ENCODE data around the gene FAM20C. TPM values are rescaled to one million over a fixed set of nuclear protein-coding genes. Genes with fewer than 3 reads are reported as not detected.

The FAM20C gene
- total RNA-seq, 1 donor from 2014 or later: 99.2 TPM

- DNase-seq (ENCODE audit: low spot score): no peak
These were observed 34.0 kb downstream of the FAM20C start for GRCh38 chr7:226281-226895.

DNA sequence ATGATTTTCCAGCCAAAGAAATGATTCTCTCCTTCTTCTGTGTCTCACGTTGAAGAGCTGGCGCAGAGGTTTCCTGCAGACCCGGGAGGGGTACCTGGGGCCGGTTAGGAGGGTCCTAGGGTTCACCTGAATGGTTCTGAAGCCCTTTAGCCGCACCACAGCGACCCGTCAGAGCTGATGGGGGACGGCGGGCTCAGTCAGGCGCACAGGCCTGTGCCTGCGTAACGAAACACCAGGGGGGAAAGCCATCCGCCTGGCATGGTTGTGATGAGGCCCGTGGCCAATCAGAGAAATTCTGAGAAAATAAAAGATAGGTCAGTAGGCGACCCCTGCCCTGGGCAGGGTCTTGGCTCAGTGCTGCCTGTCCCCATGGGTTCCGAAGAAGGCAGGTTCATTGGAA lies 35.6 kb downstream of the FAM20C start:
- no peak for DNase-seq (ENCODE audit: low spot score)

DNA sequence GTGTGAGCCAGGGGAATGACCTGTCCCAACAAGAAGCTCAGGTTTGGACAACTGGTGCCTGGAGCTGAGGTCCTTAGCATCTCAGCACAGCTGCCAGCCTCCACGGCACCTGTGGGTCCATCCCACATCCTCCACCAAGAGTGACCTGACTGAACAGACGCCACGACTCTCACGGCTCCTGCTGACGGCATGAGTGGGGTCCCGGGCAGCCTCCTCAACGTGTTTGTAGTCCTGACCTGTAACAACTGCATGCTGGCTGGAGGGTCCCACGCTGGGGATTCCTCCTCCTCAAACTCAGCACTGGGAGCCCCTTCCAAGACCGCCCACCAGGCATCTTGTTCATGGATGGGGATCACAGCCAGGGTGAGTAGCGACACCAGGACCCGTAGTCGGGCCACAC lies 36.2 kb downstream of the FAM20C start:
- DNase-seq (ENCODE audit: low spot score): no peak

DNA sequence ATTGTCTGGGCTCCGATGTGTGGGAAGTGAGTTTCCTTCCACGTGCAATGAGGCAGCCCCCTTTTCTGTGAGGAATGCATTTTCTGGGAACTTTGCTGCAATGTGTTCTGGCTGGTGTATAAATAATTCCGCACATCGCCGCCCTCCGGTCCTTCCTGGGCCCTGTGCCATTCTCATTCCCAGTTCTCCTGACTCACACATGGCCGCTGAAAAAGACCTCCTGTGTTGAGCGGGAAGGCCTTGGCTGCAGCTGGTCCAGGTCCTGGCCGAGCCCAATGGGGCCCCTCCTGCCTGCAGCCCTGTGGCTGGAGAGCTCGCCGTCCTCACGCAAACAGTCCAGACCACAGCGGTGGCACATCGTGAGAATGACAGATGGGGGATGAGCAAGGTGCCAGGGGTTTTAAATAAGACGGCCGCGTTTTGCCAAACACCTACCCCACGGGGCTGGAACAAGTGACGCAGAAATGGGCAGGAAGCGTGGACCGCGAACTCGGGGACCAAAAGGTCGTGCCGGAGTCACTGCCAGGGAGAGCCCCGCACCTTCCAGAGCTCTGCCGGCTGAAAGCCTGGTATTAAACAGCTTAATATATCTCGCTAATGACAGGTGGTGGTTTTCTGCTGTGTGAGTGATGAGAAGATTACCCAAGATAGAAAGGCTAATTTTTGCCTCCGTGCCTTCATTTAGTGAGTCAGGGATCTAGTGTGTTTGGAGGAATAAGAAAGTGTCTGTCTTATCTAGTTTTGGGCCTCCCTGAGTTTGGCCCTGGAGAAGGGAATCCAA lies 37.0 kb downstream of the FAM20C start:
- peak; percentile 72 for DNase-seq (ENCODE audit: low spot score)

- DNase-seq (ENCODE audit: low spot score): no peak
These were observed 37.9 kb downstream of the FAM20C start for GRCh38 chr7:230274-230673.

DNA sequence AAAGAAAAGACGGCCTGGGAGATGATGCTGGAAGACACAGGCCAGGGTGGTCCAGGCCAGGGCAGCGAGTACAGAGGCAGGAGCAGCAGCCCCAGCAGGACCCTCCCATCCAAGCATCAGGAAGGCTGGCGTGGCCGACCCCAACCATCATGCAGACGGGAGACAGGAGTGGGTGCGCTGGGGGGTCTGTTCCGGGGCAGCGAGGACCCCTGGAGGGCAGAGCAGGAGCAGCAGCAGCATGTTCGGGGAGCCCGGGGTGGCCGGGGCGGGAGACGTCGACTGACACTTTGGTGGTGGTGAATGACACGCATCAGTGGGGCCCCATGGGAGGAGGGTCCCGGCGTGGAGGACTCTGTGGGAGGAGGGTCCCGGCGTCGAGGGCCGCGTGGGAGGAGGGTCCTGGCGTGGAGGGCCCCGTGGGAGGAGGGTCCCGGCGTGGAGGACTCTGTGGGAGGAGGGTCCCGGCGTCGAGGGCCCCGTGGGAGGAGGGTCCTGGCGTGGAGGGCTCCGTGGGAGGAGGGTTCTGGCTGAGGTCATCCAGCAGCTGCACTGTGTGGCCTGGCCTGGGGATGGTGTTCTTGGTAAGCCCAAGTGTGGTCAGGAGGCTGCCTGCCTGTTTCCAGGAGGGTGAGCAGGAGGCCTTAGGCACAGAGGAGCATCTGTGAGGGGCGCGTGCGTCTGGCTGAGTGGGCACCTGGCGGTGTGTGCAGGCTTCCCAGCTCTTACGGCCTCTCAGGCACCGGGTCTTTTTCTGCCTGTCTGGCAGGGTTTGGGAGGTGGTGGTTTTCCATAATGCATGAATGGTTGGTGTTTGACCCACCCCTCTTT lies 38.9 kb downstream of the FAM20C start:
- no peak for DNase-seq (ENCODE audit: low spot score)

DNA sequence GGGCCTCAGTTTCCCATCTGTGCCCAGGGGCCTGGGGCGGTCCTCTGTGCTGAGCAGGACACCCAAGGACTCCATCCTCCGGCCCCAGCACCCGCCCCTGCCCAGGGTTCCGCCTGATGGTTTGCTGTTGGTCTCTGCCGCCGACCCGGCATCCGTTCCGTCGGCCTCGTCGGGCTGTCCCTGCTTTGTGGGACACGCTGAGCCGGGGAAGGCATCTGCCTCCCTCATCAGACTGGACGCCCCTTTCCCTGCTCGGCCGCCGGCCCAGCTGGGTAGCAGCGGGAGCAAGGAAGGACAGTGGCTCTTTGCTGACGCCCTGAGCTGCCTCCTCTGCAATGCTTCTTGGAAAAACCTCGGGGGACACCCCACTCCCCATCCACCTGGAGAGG lies 39.5 kb downstream of the FAM20C start:
- DNase-seq (ENCODE audit: low spot score): no peak

DNA sequence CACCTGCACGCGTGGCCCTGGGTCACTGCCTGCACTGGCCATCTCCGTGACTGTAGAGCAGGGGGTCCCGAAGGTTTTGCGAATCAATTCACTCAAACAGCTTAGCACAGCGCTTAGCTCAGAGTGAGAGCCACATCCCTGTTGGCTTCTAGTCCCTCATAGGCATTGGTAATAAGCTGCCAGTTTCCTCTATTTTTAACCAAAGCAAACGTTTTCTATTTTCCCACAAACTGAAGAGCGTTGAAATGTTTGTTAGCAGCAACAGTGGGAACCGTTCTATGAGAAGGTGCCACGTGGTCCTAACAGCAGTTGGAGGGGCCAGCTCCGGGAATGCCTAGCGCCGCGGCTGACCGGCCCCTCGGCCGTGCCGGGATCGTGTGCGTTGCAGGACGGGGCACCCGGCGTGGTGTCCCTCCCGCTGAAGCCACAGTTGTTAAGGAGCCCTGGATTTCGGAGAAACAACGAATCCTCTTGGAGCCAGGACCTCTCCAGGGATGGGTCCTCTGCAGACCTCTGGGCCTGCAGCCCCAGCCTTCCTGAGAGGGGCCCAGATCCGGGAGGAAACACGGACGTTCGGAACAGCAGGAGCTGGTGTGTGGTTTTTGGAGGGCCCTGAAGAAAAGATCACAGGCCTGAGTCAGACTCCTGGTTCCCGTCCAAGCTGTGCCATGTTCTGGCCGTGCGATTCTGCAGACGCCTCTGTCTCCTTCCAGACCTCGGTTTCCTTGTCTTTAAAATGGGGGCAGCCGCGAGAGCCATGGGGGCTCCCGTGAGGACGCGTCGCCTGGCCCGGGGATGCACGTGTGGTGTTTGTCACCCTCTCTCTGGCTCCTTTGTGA lies 40.3 kb downstream of the FAM20C start:
- DNase-seq (ENCODE audit: low spot score): no peak

DNA sequence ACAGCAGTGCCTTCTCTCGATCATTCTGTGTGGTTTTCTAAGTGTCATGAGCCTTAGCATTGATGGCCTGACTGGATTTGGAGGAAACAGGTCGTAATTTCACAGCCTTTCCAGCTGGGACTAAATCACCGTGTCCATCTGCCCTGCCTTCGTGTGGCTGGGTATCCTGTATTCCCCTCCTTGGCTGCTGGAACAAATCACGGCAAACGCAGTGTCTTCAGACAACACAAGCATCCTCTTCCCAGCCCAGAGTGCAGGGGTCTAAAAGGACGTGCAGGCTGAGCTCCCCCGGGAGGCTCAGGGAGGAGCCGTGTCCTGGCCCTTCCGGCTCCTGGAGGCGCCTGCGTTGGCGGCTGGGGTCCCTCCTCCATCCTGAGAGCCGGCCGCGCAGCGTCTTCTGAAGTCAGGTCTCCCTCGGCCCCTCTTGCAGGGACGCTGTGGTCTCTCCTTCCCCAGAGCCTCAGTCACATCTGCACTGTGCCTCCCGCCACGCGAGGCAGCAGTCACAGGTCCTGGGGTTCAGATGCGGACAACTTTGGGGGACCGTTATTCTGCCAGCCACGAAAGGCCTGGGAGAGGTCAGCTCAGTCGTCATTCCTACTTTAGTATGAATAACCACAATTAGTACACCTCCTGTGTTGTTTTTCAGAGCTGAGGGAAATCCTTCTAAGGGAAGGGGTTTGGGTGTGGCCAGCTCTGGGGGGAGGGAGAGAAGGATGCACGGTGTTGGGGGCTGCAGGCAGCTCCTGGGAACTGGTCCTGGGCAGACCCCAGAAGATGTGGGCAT lies 41.1 kb downstream of the FAM20C start:
- no peak for DNase-seq (ENCODE audit: low spot score)

DNA sequence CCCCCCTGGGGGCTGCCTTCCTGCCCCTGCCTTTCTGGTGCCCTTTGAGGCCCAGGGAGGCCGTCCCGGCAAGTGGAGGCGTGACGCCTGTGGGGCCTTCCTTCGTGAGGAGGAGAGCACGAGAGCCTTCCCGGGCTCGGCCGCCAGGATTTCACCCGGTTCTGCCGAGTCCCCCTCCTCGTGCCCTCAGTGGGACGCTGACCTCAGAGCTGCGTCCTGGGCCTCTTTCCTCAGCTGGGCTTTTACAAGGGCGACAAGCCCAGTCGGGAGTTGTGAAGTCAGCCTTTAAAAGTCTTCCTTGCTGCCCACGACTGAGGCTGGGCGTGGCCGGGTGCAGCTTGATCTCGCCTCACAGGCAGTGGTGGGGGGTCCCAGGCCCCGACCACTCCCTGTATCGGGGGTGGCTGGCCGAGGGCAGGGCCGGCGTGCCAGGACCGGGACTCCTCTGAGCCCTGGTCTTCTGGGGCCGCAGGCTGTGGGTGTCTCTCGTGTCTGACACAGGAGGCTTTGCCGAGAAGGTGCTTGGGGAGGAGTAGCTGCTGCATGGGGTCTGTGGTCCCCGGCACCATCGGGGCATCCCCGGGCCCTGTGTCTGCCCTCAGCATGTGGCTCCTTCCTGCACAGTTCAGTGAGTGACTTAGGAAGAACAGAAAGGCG lies 41.8 kb downstream of the FAM20C start:
- DNase-seq (ENCODE audit: low spot score): no peak

GRCh38 chr7:234708-235553 lies 42.6 kb downstream of the FAM20C start:
- peak; percentile 64 for DNase-seq (ENCODE audit: low spot score)

- no peak for DNase-seq (ENCODE audit: low spot score)
These were observed 43.4 kb downstream of the FAM20C start for GRCh38 chr7:235576-236395.

DNA sequence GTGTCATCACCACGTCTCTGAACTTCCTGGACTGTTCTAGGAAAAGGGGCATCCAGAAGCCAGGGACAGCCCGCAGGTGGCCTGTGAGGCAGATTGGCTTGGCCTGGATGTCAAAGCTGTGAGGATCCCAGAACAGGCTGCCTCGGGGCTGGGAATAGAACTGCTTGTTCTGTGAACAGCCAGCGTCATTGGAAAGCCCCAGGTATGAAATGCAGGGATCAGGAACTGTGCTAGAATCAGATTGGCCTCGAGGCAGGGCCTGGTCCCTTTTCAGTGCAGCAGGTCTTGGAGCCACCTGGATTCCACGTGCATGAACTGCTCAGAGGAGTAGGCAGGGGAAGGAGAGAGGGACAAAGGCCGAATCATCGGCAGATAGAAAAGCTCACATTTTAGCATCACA lies 44.6 kb downstream of the FAM20C start:
- DNase-seq (ENCODE audit: low spot score): no peak

DNA sequence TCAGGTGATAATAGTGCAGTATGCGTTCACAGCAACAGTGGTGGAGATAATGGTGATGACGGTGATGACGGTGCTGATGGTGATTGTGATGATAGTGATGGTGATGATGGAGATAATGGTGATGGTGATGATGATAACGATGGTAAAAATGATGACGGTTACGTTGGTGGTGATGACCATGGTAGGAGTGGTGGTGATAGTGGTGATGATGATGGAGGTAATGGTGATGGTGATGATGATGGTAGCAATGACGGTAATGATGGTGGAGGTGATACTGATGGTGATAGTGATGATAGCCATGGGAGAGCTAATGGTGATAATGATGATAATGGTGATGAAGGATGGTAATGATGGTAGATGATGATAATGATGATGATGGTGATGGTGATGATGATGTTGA lies 45.0 kb downstream of the FAM20C start:
- no peak for DNase-seq (ENCODE audit: low spot score)

- no peak for DNase-seq (ENCODE audit: low spot score)
These were observed 47.8 kb downstream of the FAM20C start for GRCh38 chr7:240146-240676.

DNA sequence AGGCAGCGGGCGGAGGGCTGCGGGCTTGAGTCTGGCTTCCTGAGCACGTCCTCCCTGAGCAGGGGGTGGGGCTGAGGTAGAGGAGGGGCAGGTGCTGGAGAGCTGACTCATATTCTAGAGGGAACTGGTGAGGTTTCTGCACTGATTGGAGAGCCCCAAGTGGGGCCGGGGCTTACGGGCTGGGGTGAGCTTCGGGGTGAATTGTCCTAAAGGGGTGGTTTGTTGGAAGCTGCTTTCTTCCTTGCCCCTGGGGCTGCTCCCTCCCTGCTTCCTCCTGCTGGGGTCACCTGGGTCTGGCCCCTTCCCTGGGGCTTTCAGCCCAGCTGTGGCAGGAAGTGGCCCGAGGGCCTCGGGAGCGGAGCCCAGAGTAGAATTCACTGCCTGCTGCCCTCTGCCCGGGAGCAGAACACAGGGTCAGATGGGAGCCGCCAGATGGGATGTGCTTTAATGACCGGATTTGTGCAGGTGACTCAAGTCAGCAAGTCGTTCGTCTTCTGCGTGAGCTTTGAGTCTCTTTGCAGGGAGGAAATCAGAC lies 48.6 kb downstream of the FAM20C start:
- no peak for DNase-seq (ENCODE audit: low spot score)

GRCh38 chr7:241513-241912 lies 49.1 kb downstream of the FAM20C start:
- no peak for DNase-seq (ENCODE audit: low spot score)
